Keratinocyte (primary cell): ENCODE measurements around the gene FUCA2. TPM values are rescaled to one million over a fixed set of nuclear protein-coding genes. Genes with fewer than 3 reads are reported as not detected.

Experiments
- DNase-seq: peaks from one replicate; pipeline ENCODE4 v3.0.0-alpha.2; 2011; ENCODE audit warnings: low read depth, missing footprints, low spot score
- FAIRE-seq: peaks from 2 replicates; lab custom pipeline; 2011; peaks lifted over from hg19 to GRCh38; lab: Jason Lieb, UNC
- H2AFZ ChIP-seq: 2 replicates; pipeline ENCODE4 v1.6.0; 2012; ENCODE audit warnings: low read length, control low read depth, inconsistent platforms; ENCODE audit not compliant: control insufficient read depth
- H3K27ac ChIP-seq: 2 replicates; pipeline ENCODE4 v1.5.1; 2011; ENCODE audit warnings: low read length; ENCODE audit not compliant: control insufficient read depth, insufficient read depth
- H3K27me3 ChIP-seq: 3 replicates; pipeline ENCODE4 v1.6.0; 2011; ENCODE audit warnings: low read length; ENCODE audit not compliant: control insufficient read depth, insufficient read depth; ENCODE audit errors: extremely low read depth
- H3K36me3 ChIP-seq, 2 experiments: 2 replicates in 1 of 2; 3 replicates in 1 of 2; pipeline ENCODE4 v1.5.1; 2011; ENCODE audit warnings: low read length in 2 of 2, mild to moderate bottlenecking in 1 of 2; ENCODE audit not compliant: control insufficient read depth in 2 of 2, insufficient read depth in 2 of 2; ENCODE audit errors: extremely low read depth in 1 of 2
- H3K4me1 ChIP-seq: 3 replicates; pipeline ENCODE4 v1.5.1; 2011; ENCODE audit warnings: low read length; ENCODE audit not compliant: control insufficient read depth, insufficient read depth; ENCODE audit errors: extremely low read depth
- H3K4me2 ChIP-seq: 3 replicates; pipeline ENCODE4 v1.6.0; 2011; ENCODE audit warnings: low read depth, low read length; ENCODE audit not compliant: control insufficient read depth, insufficient read depth; ENCODE audit errors: extremely low read depth
- H3K4me3 ChIP-seq, 3 experiments: fragments of 200-600 bp in 1 of 3; sonication (generic) in 1 of 3; 2 replicates in 2 of 3; 3 replicates in 1 of 3; pipeline ENCODE4 v1.5.1; 2011 to 2016; ENCODE audit warnings: low read length in 3 of 3, mild to moderate bottlenecking in 3 of 3, control low read depth in 2 of 3, inconsistent platforms in 1 of 3, low read depth in 1 of 3, mixed read lengths in 1 of 3, mixed run types in 1 of 3, moderate library complexity in 1 of 3; ENCODE audit not compliant: control insufficient read depth in 2 of 3, insufficient read depth in 2 of 3; ENCODE audit errors: extremely low read depth in 1 of 3
- H3K79me2 ChIP-seq: 2 replicates; pipeline ENCODE4 v1.6.0; 2012; ENCODE audit warnings: low read length; ENCODE audit not compliant: control insufficient read depth, insufficient read depth
- H3K9ac ChIP-seq: 3 replicates; pipeline ENCODE4 v1.6.0; 2011; ENCODE audit warnings: low read length; ENCODE audit not compliant: control insufficient read depth, insufficient read depth; ENCODE audit errors: extremely low read depth
- H3K9me1 ChIP-seq: 3 replicates; pipeline ENCODE4 v1.6.0; 2011; ENCODE audit warnings: low read length; ENCODE audit not compliant: control insufficient read depth, insufficient read depth; ENCODE audit errors: extremely low read depth
- H3K9me3 ChIP-seq: 2 replicates; pipeline ENCODE4 v1.5.1; 2012; ENCODE audit warnings: low read depth, low read length; ENCODE audit not compliant: control insufficient read depth
- H4K20me1 ChIP-seq: 3 replicates; pipeline ENCODE4 v1.6.0; 2011; ENCODE audit warnings: low read length; ENCODE audit not compliant: control insufficient read depth, insufficient read depth; ENCODE audit errors: extremely low read depth
- EZH2 ChIP-seq: IDR thresholded peaks from one replicate; pipeline ENCODE4 v1.6.1; 2012; ENCODE audit warnings: inconsistent platforms, mild to moderate bottlenecking, low read length, moderate library complexity
- dilution Hi-C: fragments of 300-500 bp; cut with MboI; formaldehyde crosslinking; loops from one replicate; pipeline ENCODE4 v1.7.0; 2020; ENCODE audit warnings: low sequenced_read_pairs; ENCODE audit not compliant: extremely low pct_ligation_motif_present
- polyA plus RNA-seq, 5 experiments: library from polyadenylated mRNA; depleted of rRNA in 3 of 5; stranded (reverse) in 3 of 5; stranded (forward) in 1 of 5; unstranded in 1 of 5; fragments of >200 nt; gene quantifications; 1 replicate in 1 of 5; 2 replicates in 3 of 5; 3 replicates in 1 of 5; pipeline versions ENCODE4 v1.2.1 to v1.2.3, GENCODE V29; 2011 to 2012; ENCODE audit warnings: missing spikeins in 2 of 5, low read depth in 1 of 5, low replicate concordance in 1 of 5
- TF ChIP-seq, protein P1 (sequence below), 3 experiments: IDR thresholded peaks in 1 of 3; conservative IDR thresholded peaks in 1 of 3; optimal IDR thresholded peaks in 1 of 3; 2 replicates in 2 of 3; 3 replicates in 1 of 3; pipeline versions ENCODE3 to v1.5.1; 2011; ENCODE audit warnings: low read length in 3 of 3, mild to moderate bottlenecking in 3 of 3, moderate library complexity in 2 of 3, control low read depth in 1 of 3, inconsistent platforms in 1 of 3; ENCODE audit not compliant: insufficient read depth in 2 of 3; ENCODE audit errors: extremely low read depth in 1 of 3

FUCA2 gene
- polyA plus RNA-seq, 1 donor (not counting 4 experiments of a cell fraction or from before 2014, with no cell fraction given), result 12.5 TPM

DNA sequence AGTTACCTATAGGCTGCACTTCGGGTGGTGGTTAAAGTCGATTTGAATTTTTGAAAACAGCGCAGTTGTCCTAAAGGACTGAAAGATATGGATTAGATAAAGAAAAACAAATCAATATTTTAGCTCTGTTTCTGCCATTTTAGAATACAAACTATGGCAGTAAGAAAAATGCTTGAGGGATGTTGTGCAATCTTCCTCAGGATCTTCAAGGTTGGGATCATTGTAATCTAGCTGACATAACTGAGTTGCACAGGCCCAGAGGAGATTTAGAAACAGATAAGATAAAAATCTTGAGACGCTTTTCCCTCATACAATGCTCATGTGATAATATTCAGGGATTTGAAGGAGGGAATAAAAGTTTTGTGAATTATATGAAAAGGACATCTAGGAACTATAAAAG is 60.0 kb downstream of the FUCA2 start:
- Histone ChIP-seq H3K4me1 (peaks cover 10% of the 10 kb centered on the region), H3K27ac (peak overlapping the region; percentile 89), H2AFZ (peak overlapping the region; percentile 70), H4K20me1 (no peaks in the 10 kb centered on the region), H3K27me3 (no peaks in the 10 kb centered on the region), H3K9me1 (no peaks in the 10 kb centered on the region), H3K4me2 (peak overlapping the region; percentile 86), H3K36me3 (no peaks in the 10 kb centered on the region), H3K9ac (peak overlapping the region; percentile 92), H3K79me2 (peaks cover 51% of the 10 kb centered on the region), H3K4me3 (peak overlapping the region; percentile 81 to 96 (median 88)), H3K9me3 (no peaks in the 10 kb centered on the region)
- TF ChIP-seq, protein P1, sequence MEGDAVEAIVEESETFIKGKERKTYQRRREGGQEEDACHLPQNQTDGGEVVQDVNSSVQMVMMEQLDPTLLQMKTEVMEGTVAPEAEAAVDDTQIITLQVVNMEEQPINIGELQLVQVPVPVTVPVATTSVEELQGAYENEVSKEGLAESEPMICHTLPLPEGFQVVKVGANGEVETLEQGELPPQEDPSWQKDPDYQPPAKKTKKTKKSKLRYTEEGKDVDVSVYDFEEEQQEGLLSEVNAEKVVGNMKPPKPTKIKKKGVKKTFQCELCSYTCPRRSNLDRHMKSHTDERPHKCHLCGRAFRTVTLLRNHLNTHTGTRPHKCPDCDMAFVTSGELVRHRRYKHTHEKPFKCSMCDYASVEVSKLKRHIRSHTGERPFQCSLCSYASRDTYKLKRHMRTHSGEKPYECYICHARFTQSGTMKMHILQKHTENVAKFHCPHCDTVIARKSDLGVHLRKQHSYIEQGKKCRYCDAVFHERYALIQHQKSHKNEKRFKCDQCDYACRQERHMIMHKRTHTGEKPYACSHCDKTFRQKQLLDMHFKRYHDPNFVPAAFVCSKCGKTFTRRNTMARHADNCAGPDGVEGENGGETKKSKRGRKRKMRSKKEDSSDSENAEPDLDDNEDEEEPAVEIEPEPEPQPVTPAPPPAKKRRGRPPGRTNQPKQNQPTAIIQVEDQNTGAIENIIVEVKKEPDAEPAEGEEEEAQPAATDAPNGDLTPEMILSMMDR (optimal IDR thresholded peaks at IDR 0.05 in 1 of 3, IDR thresholded peaks at IDR 0.05 in 1 of 3, conservative IDR thresholded peaks at IDR 0.05 in 1 of 3; ENCODE audit: extremely low read depth in 1 of 3, insufficient read depth in 2 of 3, low read length in 3 of 3), result no peak
- TF ChIP-seq EZH2, result no peak
- FAIRE-seq (no peak), DNase-seq (no peak)
- dilution Hi-C loops, result no loop called here

DNA sequence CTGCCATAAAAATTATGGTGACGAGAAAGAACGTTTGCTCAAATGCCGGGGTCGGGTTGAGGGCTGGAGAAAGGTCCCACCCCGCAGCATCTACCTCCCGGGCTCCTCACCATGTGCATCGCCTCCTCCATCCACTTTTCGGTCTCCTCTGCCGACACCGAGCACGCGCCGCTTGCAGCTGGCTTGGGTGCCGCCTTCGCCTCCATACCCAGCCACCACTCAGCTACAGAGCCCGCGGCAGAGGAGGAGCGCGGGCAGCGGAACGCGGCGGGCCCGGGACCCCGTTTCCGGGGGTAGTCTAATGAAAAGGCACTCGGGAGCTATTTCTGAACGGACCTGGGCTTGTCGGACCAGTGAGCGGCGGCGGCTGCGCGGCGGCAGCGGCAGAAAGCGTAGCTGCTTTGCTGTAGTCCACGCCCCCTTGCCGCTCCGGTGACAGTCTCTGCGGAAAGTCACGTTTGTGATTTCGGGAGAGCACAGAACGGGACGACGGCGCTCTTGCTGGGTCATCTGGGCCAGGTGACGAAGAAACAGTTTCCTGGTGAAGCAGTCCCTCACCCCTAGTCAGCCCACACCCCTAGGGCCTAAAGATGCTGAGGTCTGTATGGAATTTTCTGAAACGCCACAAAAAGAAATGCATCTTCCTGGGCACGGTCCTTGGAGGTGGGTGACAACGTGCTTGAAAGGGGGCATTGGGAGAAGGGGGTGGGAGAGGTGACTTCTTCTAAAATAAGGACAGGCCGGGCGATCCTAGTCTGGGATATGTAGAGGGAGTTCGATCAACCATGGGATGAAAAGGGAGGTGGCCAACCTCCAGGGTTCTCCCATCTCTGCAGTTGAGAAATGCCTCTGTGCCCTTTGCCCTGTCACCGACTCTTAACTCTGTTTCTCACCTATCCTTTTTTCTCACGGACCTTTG is 60.8 kb downstream of the FUCA2 start, which contains the start of the genes ADAT2 and PEX3:
Gene ADAT2, minus strand, starts transcription at position 243 of the 919 bp plus-strand sequence. Its CDS starts 37 bp downstream, at position 206.
Gene PEX3, plus strand, starts transcription at position 353 of the 919 bp plus-strand sequence. Its CDS starts 238 bp downstream, at position 591.
- Histone ChIP-seq H4K20me1 (no peaks in the 10 kb centered on the region), H3K27me3 (no peaks in the 10 kb centered on the region), H3K27ac (peak within 1 kb of the TSS; percentile 89), H2AFZ (peak within 1 kb of the TSS; percentile 92), H3K9me1 (no peaks in the 10 kb centered on the region), H3K9ac (peak within 1 kb of the TSS; percentile 92), H3K79me2 (peaks cover 53% of the 10 kb centered on the region), H3K4me2 (peak within 1 kb of the TSS; percentile 86), H3K36me3 (no peaks in the 10 kb centered on the region), H3K9me3 (no peaks in the 10 kb centered on the region), H3K4me3 (peak within 1 kb of the TSS; percentile 81 to 96 (median 88)), H3K4me1 (peaks cover 10% of the 10 kb centered on the region)
- TF ChIP-seq, protein P1 (optimal IDR thresholded peaks at IDR 0.05 in 1 of 3, IDR thresholded peaks at IDR 0.05 in 1 of 3, conservative IDR thresholded peaks at IDR 0.05 in 1 of 3; ENCODE audit: extremely low read depth in 1 of 3, insufficient read depth in 2 of 3, low read length in 3 of 3), result no peak
- TF ChIP-seq EZH2, result no peak
- FAIRE-seq, result peak; percentile 84
- dilution Hi-C loops, result no loop called here
- peak; percentile 44 for DNase-seq
